ENCODE data around the gene TIMMDC1.

TIMMDC1 gene

GRCh38 chr3:119492810-119493209, 5.5 kb upstream of the TIMMDC1 start:
- H3K9ac ChIP-seq (ENCODE audit: low read depth, low read length) = no peak overlapping the region
- no peaks in the 10 kb centered on the region; the same call in 1 of the 2 replicates for H3K36me3 ChIP-seq (ENCODE audit: insufficient read depth, low read length)
- no peaks in the 10 kb centered on the region for H3K9me3 ChIP-seq (ENCODE audit: control insufficient read depth, insufficient read depth, low read length)
- H3K4me1 ChIP-seq (ENCODE audit: insufficient read depth, low read length) = no peaks in the 10 kb centered on the region

GRCh38 chr3:119494597-119494996, 3.8 kb upstream of the TIMMDC1 start:
- no peaks in the 10 kb centered on the region for H3K4me1 ChIP-seq (ENCODE audit: insufficient read depth, low read length)
- no peaks in the 10 kb centered on the region for H3K9me3 ChIP-seq (ENCODE audit: control insufficient read depth, insufficient read depth, low read length)
- H3K9ac ChIP-seq (ENCODE audit: low read depth, low read length) = no peak overlapping the region
- no peaks in the 10 kb centered on the region for H3K36me3 ChIP-seq (ENCODE audit: insufficient read depth, low read length)

- H3K36me3 ChIP-seq (ENCODE audit: insufficient read depth, low read length) = peaks cover 6% of the 10 kb centered on the region; the same call in 1 of the 2 replicates
- 0 out of 2 replicates have a peak, but pooled peaks cover 4% of the 10 kb centered on the region for H3K4me1 ChIP-seq (ENCODE audit: insufficient read depth, low read length)
- H3K9ac ChIP-seq (ENCODE audit: low read depth, low read length) = peak overlapping the region; percentile 83
- H3K9me3 ChIP-seq (ENCODE audit: control insufficient read depth, insufficient read depth, low read length) = no peaks in the 10 kb centered on the region
Observed at GRCh38 chr3:119497820-119498185, 544 bp upstream of the TIMMDC1 start.

GRCh38 chr3:119500265-119500664, 1.9 kb downstream of the TIMMDC1 start:
- Histone ChIP-seq H3K9ac (ENCODE audit: low read depth, low read length) (0 out of 2 replicates have a peak overlapping the region, but pooled peaks have one; percentile 83), H3K4me1 (ENCODE audit: insufficient read depth, low read length) (0 out of 2 replicates have a peak, but pooled peaks cover 4% of the 10 kb centered on the region), H3K36me3 (ENCODE audit: insufficient read depth, low read length) (peaks cover 15% of the 10 kb centered on the region; the same call in 1 of the 2 replicates), H3K9me3 (ENCODE audit: control insufficient read depth, insufficient read depth, low read length) (no peaks in the 10 kb centered on the region)

- no peaks in the 10 kb centered on the region for H3K9me3 ChIP-seq (ENCODE audit: control insufficient read depth, insufficient read depth, low read length)
- no peak overlapping the region for H3K9ac ChIP-seq (ENCODE audit: low read depth, low read length)
- 0 out of 2 replicates have a peak, but pooled peaks cover 4% of the 10 kb centered on the region for H3K4me1 ChIP-seq (ENCODE audit: insufficient read depth, low read length)
- peaks cover 15% of the 10 kb centered on the region for H3K36me3 ChIP-seq (ENCODE audit: insufficient read depth, low read length)
Observed at GRCh38 chr3:119500901-119501300, 2.6 kb downstream of the TIMMDC1 start.

GRCh38 chr3:119506631-119507030, 8.3 kb downstream of the TIMMDC1 start:
- H3K9ac ChIP-seq (ENCODE audit: low read depth, low read length) = no peak overlapping the region
- no peaks in the 10 kb centered on the region for H3K4me1 ChIP-seq (ENCODE audit: insufficient read depth, low read length)
- peaks cover 32% of the 10 kb centered on the region for H3K36me3 ChIP-seq (ENCODE audit: insufficient read depth, low read length)
- H3K9me3 ChIP-seq (ENCODE audit: control insufficient read depth, insufficient read depth, low read length) = no peaks in the 10 kb centered on the region

- Histone ChIP-seq H3K9me3 (ENCODE audit: control insufficient read depth, insufficient read depth, low read length) (no peaks in the 10 kb centered on the region), H3K4me1 (ENCODE audit: insufficient read depth, low read length) (no peaks in the 10 kb centered on the region), H3K9ac (ENCODE audit: low read depth, low read length) (no peak overlapping the region), H3K36me3 (ENCODE audit: insufficient read depth, low read length) (peaks cover 30% of the 10 kb centered on the region)
Observed at GRCh38 chr3:119507404-119507803, 9.1 kb downstream of the TIMMDC1 start.

GRCh38 chr3:119508172-119508845, 10.0 kb downstream of the TIMMDC1 start:
- Histone ChIP-seq H3K36me3 (ENCODE audit: insufficient read depth, low read length) (peaks cover 26% of the 10 kb centered on the region), H3K9me3 (ENCODE audit: control insufficient read depth, insufficient read depth, low read length) (no peaks in the 10 kb centered on the region), H3K9ac (ENCODE audit: low read depth, low read length) (no peak overlapping the region), H3K4me1 (ENCODE audit: insufficient read depth, low read length) (no peaks in the 10 kb centered on the region)

GRCh38 chr3:119510690-119511089, 12.3 kb downstream of the TIMMDC1 start:
- Histone ChIP-seq H3K9me3 (ENCODE audit: control insufficient read depth, insufficient read depth, low read length) (no peaks in the 10 kb centered on the region), H3K4me1 (ENCODE audit: insufficient read depth, low read length) (no peaks in the 10 kb centered on the region), H3K9ac (ENCODE audit: low read depth, low read length) (no peak overlapping the region), H3K36me3 (ENCODE audit: insufficient read depth, low read length) (peaks cover 18% of the 10 kb centered on the region)

- Histone ChIP-seq H3K9ac (ENCODE audit: low read depth, low read length) (no peak overlapping the region), H3K4me1 (ENCODE audit: insufficient read depth, low read length) (no peaks in the 10 kb centered on the region), H3K36me3 (ENCODE audit: insufficient read depth, low read length) (peaks cover 18% of the 10 kb centered on the region), H3K9me3 (ENCODE audit: control insufficient read depth, insufficient read depth, low read length) (no peaks in the 10 kb centered on the region)
Observed at GRCh38 chr3:119514637-119515036, 16.3 kb downstream of the TIMMDC1 start.

GRCh38 chr3:119517112-119517511, 18.8 kb downstream of the TIMMDC1 start:
- H3K4me1 ChIP-seq (ENCODE audit: insufficient read depth, low read length) = no peaks in the 10 kb centered on the region
- peaks cover 6% of the 10 kb centered on the region; the same call in 1 of the 2 replicates for H3K9me3 ChIP-seq (ENCODE audit: control insufficient read depth, insufficient read depth, low read length)
- H3K9ac ChIP-seq (ENCODE audit: low read depth, low read length) = no peak overlapping the region
- H3K36me3 ChIP-seq (ENCODE audit: insufficient read depth, low read length) = peaks cover 18% of the 10 kb centered on the region

- Histone ChIP-seq H3K9me3 (ENCODE audit: control insufficient read depth, insufficient read depth, low read length) (peaks cover 6% of the 10 kb centered on the region; the same call in 1 of the 2 replicates), H3K9ac (ENCODE audit: low read depth, low read length) (no peak overlapping the region), H3K36me3 (ENCODE audit: insufficient read depth, low read length) (peaks cover 18% of the 10 kb centered on the region), H3K4me1 (ENCODE audit: insufficient read depth, low read length) (no peaks in the 10 kb centered on the region)
Observed at GRCh38 chr3:119518026-119518425, 19.7 kb downstream of the TIMMDC1 start.

- H3K9ac ChIP-seq (ENCODE audit: low read depth, low read length) = no peak overlapping the region
- no peaks in the 10 kb centered on the region for H3K36me3 ChIP-seq (ENCODE audit: insufficient read depth, low read length)
- H3K9me3 ChIP-seq (ENCODE audit: control insufficient read depth, insufficient read depth, low read length) = peaks cover 6% of the 10 kb centered on the region; the same call in 1 of the 2 replicates
- peaks cover 6% of the 10 kb centered on the region for H3K4me1 ChIP-seq (ENCODE audit: insufficient read depth, low read length)
Observed at GRCh38 chr3:119524931-119525662, 26.8 kb downstream of the TIMMDC1 start.

- H3K9ac ChIP-seq (ENCODE audit: low read depth, low read length) = no peak overlapping the region
- H3K36me3 ChIP-seq (ENCODE audit: insufficient read depth, low read length) = no peaks in the 10 kb centered on the region
- peaks cover 6% of the 10 kb centered on the region for H3K4me1 ChIP-seq (ENCODE audit: insufficient read depth, low read length)
- no peaks in the 10 kb centered on the region; the same call in 1 of the 2 replicates for H3K9me3 ChIP-seq (ENCODE audit: control insufficient read depth, insufficient read depth, low read length)
Observed at GRCh38 chr3:119527714-119528113, 29.4 kb downstream of the TIMMDC1 start.

- Histone ChIP-seq H3K4me1 (ENCODE audit: insufficient read depth, low read length) (peaks cover 6% of the 10 kb centered on the region), H3K9me3 (ENCODE audit: control insufficient read depth, insufficient read depth, low read length) (no peaks in the 10 kb centered on the region; the same call in 1 of the 2 replicates), H3K36me3 (ENCODE audit: insufficient read depth, low read length) (no peaks in the 10 kb centered on the region)
Observed at GRCh38 chr3:119529883-119530282, 31.5 kb downstream of the TIMMDC1 start.

More at GRCh38 chr3:119529883-119530282, 31.5 kb downstream of the TIMMDC1 start:
- no peak overlapping the region for H3K9ac ChIP-seq (ENCODE audit: low read depth, low read length)

All from ES-I3 (cell line).